HK-2 (cell line): ENCODE measurements around the gene ZBTB40.
A peak's percentile ranks its signal among the peaks of the same experiment; 100 is the strongest.

Experiments
- DNase-seq: peaks from one replicate; pipeline ENCODE4 v3.0.0-alpha.2; 2018; ENCODE audit not compliant: unreplicated experiment

Gene ZBTB40

GRCh38 chr1:22451702-22452480 lies at the start of gene ZBTB40:
Gene ZBTB40, plus strand, starts transcription at chr1:22451851. Its CDS starts 38,098 bp downstream, at chr1:22489949.
- DNase-seq, result peak; percentile 88

GRCh38 chr1:22402356-22403053 lies 49.1 kb upstream of the ZBTB40 start:
- no peak for DNase-seq

GRCh38 chr1:22404486-22404885 lies 47.2 kb upstream of the ZBTB40 start:
- DNase-seq, result no peak

GRCh38 chr1:22406722-22407495 lies 44.7 kb upstream of the ZBTB40 start:
- DNase-seq, result no peak

GRCh38 chr1:22408230-22408629 lies 43.4 kb upstream of the ZBTB40 start:
- DNase-seq, result no peak

GRCh38 chr1:22410401-22410800 lies 41.2 kb upstream of the ZBTB40 start:
- no peak for DNase-seq

- DNase-seq, result no peak
Observed at GRCh38 chr1:22410928-22411495, 40.6 kb upstream of the ZBTB40 start.

GRCh38 chr1:22411589-22411988 lies 40.1 kb upstream of the ZBTB40 start:
- no peak for DNase-seq

- DNase-seq, result no peak
Observed at GRCh38 chr1:22412932-22413727, 38.5 kb upstream of the ZBTB40 start.

GRCh38 chr1:22413799-22414198 lies 37.9 kb upstream of the ZBTB40 start:
- no peak for DNase-seq

- no peak for DNase-seq
Observed at GRCh38 chr1:22414244-22414751, 37.4 kb upstream of the ZBTB40 start.

- no peak for DNase-seq
Observed at GRCh38 chr1:22415489-22415888, 36.2 kb upstream of the ZBTB40 start.

GRCh38 chr1:22416555-22417454 lies 34.8 kb upstream of the ZBTB40 start:
- peak; percentile 77 for DNase-seq

GRCh38 chr1:22417466-22417865 lies 34.2 kb upstream of the ZBTB40 start:
- no peak for DNase-seq

GRCh38 chr1:22418312-22418711 lies 33.3 kb upstream of the ZBTB40 start:
- DNase-seq, result no peak

GRCh38 chr1:22418933-22419382 lies 32.7 kb upstream of the ZBTB40 start:
- no peak for DNase-seq

- peak; percentile 77 for DNase-seq
Observed at GRCh38 chr1:22420455-22421053, 31.1 kb upstream of the ZBTB40 start.

- no peak for DNase-seq
Observed at GRCh38 chr1:22426781-22427180, 24.9 kb upstream of the ZBTB40 start.

- no peak for DNase-seq
Observed at GRCh38 chr1:22428672-22429071, 23.0 kb upstream of the ZBTB40 start.

- DNase-seq, result no peak
Observed at GRCh38 chr1:22431965-22432364, 19.7 kb upstream of the ZBTB40 start.
